ENCODE measurements around the gene HOXA6. TPM values are rescaled to one million over a fixed set of nuclear protein-coding genes. Genes with fewer than 3 reads are reported as not detected.

HOXA6 gene
- total RNA-seq, 2 experiments from 2014 or later = 4.1 to 12.0 TPM

- Histone ChIP-seq H3K9me2 (ENCODE audit: insufficient read depth, low read length) (no peaks in the 10 kb centered on the region), H3K27ac (ENCODE audit: low read depth, low read length, poor library complexity, severe bottlenecking) (no peak overlapping the region), H4K20me1 (ENCODE audit: insufficient read depth, low read length) (no peaks in the 10 kb centered on the region), H3K4me2 (ENCODE audit: low read length) (no peak overlapping the region), H3K9me3 (ENCODE audit: low read length) (no peaks in the 10 kb centered on the region), H3K4me3 (ENCODE audit: low read depth, low read length, poor library complexity, severe bottlenecking) (no peak overlapping the region), H3K4me1 (ENCODE audit: insufficient read depth, low read length, poor library complexity, severe bottlenecking) (no peaks in the 10 kb centered on the region), H2AFZ (ENCODE audit: low read length) (no peak overlapping the region), H3K79me2 (ENCODE audit: insufficient read depth, low read depth, low read length) (no peaks in the 10 kb centered on the region), H3K36me3 (ENCODE audit: insufficient read depth, low read length) (no peaks in the 10 kb centered on the region)
- ChIA-PET CTCF (ENCODE audit: unreplicated experiment) (no interaction called here), POLR2A (no interaction called here)
- intact Hi-C loops (cut with micrococcal nuclease; ENCODE audit: unreplicated experiment) = loop anchor here (10.0 kb wide), 2 partner anchors 475 to 835 kb away; partner anchors contain the start of gene HIBADH
- BruUV-seq (replicated peaks) = no TSS peak
- TF ChIP-seq EZH2phosphoT487 (IDR thresholded peaks at IDR 0.05; ENCODE audit: borderline replicate concordance, low read depth, low read length) = no peak
- no peak for DNase-seq (ENCODE audit: low spot score)
These were observed 42.6 kb upstream of the HOXA6 start for GRCh38 chr7:27189997-27190748.

DNA sequence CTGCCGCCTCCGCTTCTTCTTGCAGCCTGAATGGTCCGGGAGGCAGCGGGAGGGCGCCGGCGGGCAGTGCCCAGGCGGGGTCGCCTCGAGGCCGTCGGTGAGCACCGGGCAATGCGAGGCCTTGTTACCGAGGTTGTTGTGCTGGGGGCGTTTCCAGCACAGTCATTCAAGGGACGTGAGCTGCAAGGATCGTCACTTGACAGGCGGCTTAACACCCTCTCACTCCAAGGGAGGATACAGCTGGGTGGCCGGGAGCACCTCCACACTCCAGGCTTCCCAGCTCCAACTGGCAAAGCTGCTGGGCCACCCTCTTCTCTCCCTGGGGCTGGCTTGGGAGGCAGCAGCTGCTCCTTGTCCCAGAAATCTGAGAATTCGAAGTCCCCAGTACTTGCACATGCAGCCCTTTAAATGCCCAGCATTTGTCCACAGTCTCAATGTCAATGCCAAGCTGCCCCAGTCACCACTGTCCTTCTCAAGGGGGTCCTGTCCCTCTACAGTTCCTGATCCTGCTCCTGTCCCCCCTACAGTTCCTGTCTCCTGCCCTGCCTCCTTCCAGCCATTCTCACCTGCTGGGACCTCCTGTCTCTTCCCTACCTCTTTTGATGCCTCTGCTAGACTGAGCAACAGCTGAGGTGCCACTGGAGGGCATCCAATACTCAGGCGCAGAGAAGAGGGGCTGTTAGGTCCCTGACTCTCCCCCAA lies 41.9 kb upstream of the HOXA6 start:
- no peaks in the 10 kb centered on the region for H3K79me2 ChIP-seq (ENCODE audit: insufficient read depth, low read depth, low read length)
- no peak overlapping the region for H3K4me3 ChIP-seq (ENCODE audit: low read depth, low read length, poor library complexity, severe bottlenecking)
- H3K36me3 ChIP-seq (ENCODE audit: insufficient read depth, low read length) = no peaks in the 10 kb centered on the region
- TF ChIP-seq EZH2phosphoT487 (IDR thresholded peaks at IDR 0.05; ENCODE audit: borderline replicate concordance, low read depth, low read length) = no peak
- TF ChIP-seq, protein P1, sequence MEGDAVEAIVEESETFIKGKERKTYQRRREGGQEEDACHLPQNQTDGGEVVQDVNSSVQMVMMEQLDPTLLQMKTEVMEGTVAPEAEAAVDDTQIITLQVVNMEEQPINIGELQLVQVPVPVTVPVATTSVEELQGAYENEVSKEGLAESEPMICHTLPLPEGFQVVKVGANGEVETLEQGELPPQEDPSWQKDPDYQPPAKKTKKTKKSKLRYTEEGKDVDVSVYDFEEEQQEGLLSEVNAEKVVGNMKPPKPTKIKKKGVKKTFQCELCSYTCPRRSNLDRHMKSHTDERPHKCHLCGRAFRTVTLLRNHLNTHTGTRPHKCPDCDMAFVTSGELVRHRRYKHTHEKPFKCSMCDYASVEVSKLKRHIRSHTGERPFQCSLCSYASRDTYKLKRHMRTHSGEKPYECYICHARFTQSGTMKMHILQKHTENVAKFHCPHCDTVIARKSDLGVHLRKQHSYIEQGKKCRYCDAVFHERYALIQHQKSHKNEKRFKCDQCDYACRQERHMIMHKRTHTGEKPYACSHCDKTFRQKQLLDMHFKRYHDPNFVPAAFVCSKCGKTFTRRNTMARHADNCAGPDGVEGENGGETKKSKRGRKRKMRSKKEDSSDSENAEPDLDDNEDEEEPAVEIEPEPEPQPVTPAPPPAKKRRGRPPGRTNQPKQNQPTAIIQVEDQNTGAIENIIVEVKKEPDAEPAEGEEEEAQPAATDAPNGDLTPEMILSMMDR (conservative IDR thresholded peaks at IDR 0.05; ENCODE audit: low read length) = no peak
- DNase-seq (ENCODE audit: low spot score) = no peak
- no peak overlapping the region for H2AFZ ChIP-seq (ENCODE audit: low read length)
- H3K4me2 ChIP-seq (ENCODE audit: low read length) = no peak overlapping the region
- intact Hi-C loops (cut with micrococcal nuclease; ENCODE audit: unreplicated experiment) = no loop called here
- BruUV-seq (replicated peaks) = no TSS peak
- ChIA-PET CTCF (ENCODE audit: unreplicated experiment) (no interaction called here), POLR2A (no interaction called here)
- H4K20me1 ChIP-seq (ENCODE audit: insufficient read depth, low read length) = no peaks in the 10 kb centered on the region
- no peak overlapping the region for H3K27ac ChIP-seq (ENCODE audit: low read depth, low read length, poor library complexity, severe bottlenecking)
- H3K4me1 ChIP-seq (ENCODE audit: insufficient read depth, low read length, poor library complexity, severe bottlenecking) = no peaks in the 10 kb centered on the region
- H3K9me3 ChIP-seq (ENCODE audit: low read length) = no peaks in the 10 kb centered on the region
- no peaks in the 10 kb centered on the region for H3K9me2 ChIP-seq (ENCODE audit: insufficient read depth, low read length)

- Histone ChIP-seq H3K4me2 (ENCODE audit: low read length) (no peak overlapping the region), H4K20me1 (ENCODE audit: insufficient read depth, low read length) (no peaks in the 10 kb centered on the region), H3K36me3 (ENCODE audit: insufficient read depth, low read length) (no peaks in the 10 kb centered on the region), H3K4me1 (ENCODE audit: insufficient read depth, low read length, poor library complexity, severe bottlenecking) (no peaks in the 10 kb centered on the region), H3K9me2 (ENCODE audit: insufficient read depth, low read length) (no peaks in the 10 kb centered on the region), H3K9me3 (ENCODE audit: low read length) (no peaks in the 10 kb centered on the region), H3K79me2 (ENCODE audit: insufficient read depth, low read depth, low read length) (no peaks in the 10 kb centered on the region), H3K27ac (ENCODE audit: low read depth, low read length, poor library complexity, severe bottlenecking) (no peak overlapping the region), H3K4me3 (ENCODE audit: low read depth, low read length, poor library complexity, severe bottlenecking) (no peak overlapping the region), H2AFZ (ENCODE audit: low read length) (no peak overlapping the region)
- no peak for DNase-seq (ENCODE audit: low spot score)
- intact Hi-C loops (cut with micrococcal nuclease; ENCODE audit: unreplicated experiment) = no loop called here
- TF ChIP-seq, protein P1 (conservative IDR thresholded peaks at IDR 0.05; ENCODE audit: low read length) = no peak
- TF ChIP-seq EZH2phosphoT487 (IDR thresholded peaks at IDR 0.05; ENCODE audit: borderline replicate concordance, low read depth, low read length) = no peak
- BruUV-seq (replicated peaks) = no TSS peak
- CTCF ChIA-PET (ENCODE audit: unreplicated experiment) = no interaction called here
- POLR2A ChIA-PET = no interaction called here
These were observed 41.1 kb upstream of the HOXA6 start for GRCh38 chr7:27188386-27189294.
